K562 (cell line): Measurements from ENCODE around the gene STK25. TPM values are rescaled to one million over a fixed set of nuclear protein-coding genes. Genes with fewer than 3 reads are reported as not detected.
A peak's percentile ranks its signal among the peaks of the same experiment; 100 is the strongest.

Experiments used
- ATAC-seq: fragments of 200-7000 bp; cut with Tn5 transposase; 3 replicates; pipeline ENCODE4 v1.9.1; 2020; ENCODE audit warnings: moderate library complexity
- BruUV-seq: library from RNA; stranded (reverse); fragments of 400-500 nt; replicated peaks from 2 replicates; lab custom pipeline; 2021; lab: Mats Ljungman, UMichigan
- CTCF ChIA-PET: fragments of 300-600 bp; formaldehyde crosslinking; extraction: SDS; loops from one replicate; lab custom pipeline; 2021; ENCODE audit warnings: low intra/inter-chr PET ratio; lab: Yijun Ruan, JAX
- POLR2A ChIA-PET: fragments of 300-600, 350-650 bp; sonication (Branson Sonifier 250); formaldehyde crosslinking; extraction: SDS; loops from one replicate; lab custom pipeline; 2021; ENCODE audit warnings: antibody characterized with exemption, inconsistent platforms; lab: Yijun Ruan, JAX
- DNase-seq, 4 experiments: peaks; one replicate each; pipeline versions ENCODE4 v3.0.0 to v3.0.0-alpha.2; 2011 to 2018; ENCODE audit warnings: low spot score in 3 of 4, mixed read lengths in 3 of 4; ENCODE audit errors: extremely low read depth in 1 of 4
- FAIRE-seq: peaks from 2 replicates; lab custom pipeline; 2011; peaks lifted over from hg19 to GRCh38; lab: Jason Lieb, UNC
- H2AFZ ChIP-seq: 2 replicates; pipeline ENCODE4 v1.6.0; 2011; ENCODE audit warnings: low read depth, low read length, control low read depth, inconsistent platforms
- H3K27ac ChIP-seq: fragments of 200-600 bp; 3 replicates; pipeline ENCODE4 v1.8.0; 2011; ENCODE audit warnings: low read depth, mild to moderate bottlenecking, control low read depth, inconsistent platforms, low read length, moderate library complexity, mixed read lengths; ENCODE audit errors: extremely low read depth
- H3K27me3 ChIP-seq, 2 experiments: fragments of 300-600 bp in 1 of 2; 2 replicates in 1 of 2; 3 replicates in 1 of 2; pipeline versions ENCODE4 v1.6.0 to v1.8.0; 2011; ENCODE audit warnings: inconsistent platforms in 2 of 2, low read length in 2 of 2, mild to moderate bottlenecking in 1 of 2, mixed read lengths in 1 of 2, moderate library complexity in 1 of 2; ENCODE audit not compliant: control insufficient read depth in 2 of 2, insufficient read depth in 2 of 2
- H3K36me3 ChIP-seq: fragments of 300-600 bp; 3 replicates; pipeline ENCODE4 v1.8.0; 2011; ENCODE audit warnings: mild to moderate bottlenecking, low read length, inconsistent platforms; ENCODE audit not compliant: control insufficient read depth, insufficient read depth
- H3K4me1 ChIP-seq, 2 experiments: fragments of 200-600 bp in 1 of 2; replicated peaks in 1 of 2; 2 replicates in 1 of 2; 3 replicates in 1 of 2; pipeline versions ENCODE4 v1.5.1 to v1.8.0; 2011; ENCODE audit warnings: inconsistent platforms in 2 of 2, low read length in 2 of 2, mild to moderate bottlenecking in 1 of 2, mixed read lengths in 1 of 2, moderate library complexity in 1 of 2; ENCODE audit not compliant: control insufficient read depth in 2 of 2, insufficient read depth in 2 of 2
- H3K4me2 ChIP-seq: 2 replicates; pipeline ENCODE4 v1.6.1; 2011; ENCODE audit warnings: low read length, control low read depth, inconsistent platforms, mixed read lengths; ENCODE audit not compliant: insufficient read depth
- H3K4me3 ChIP-seq: fragments of 200-600 bp; sonication (generic), shearing (Covaris generic); 2 replicates; pipeline ENCODE4 v1.5.1; 2016; ENCODE audit warnings: control low read depth, inconsistent platforms
- H3K79me2 ChIP-seq: fragments of 200-600 bp; 3 replicates; pipeline ENCODE4 v1.8.0; 2011; ENCODE audit warnings: low read length, inconsistent platforms; ENCODE audit not compliant: control insufficient read depth, insufficient read depth
- H3K9ac ChIP-seq, 2 experiments: 2 replicates each; pipeline versions ENCODE4 v1.6.0 to v1.6.1; 2011; ENCODE audit warnings: low read depth in 2 of 2, low read length in 2 of 2, control low read depth in 1 of 2, inconsistent platforms in 1 of 2, mild to moderate bottlenecking in 1 of 2, mixed read lengths in 1 of 2; ENCODE audit not compliant: insufficient read depth in 1 of 2
- H3K9me1 ChIP-seq: one replicate; pipeline ENCODE4 v1.6.0; 2011; ENCODE audit warnings: inconsistent platforms, mild to moderate bottlenecking, low read length, moderate library complexity; ENCODE audit not compliant: control insufficient read depth, insufficient read depth
- H3K9me3 ChIP-seq: replicated peaks from 2 replicates; pipeline ENCODE4 v1.5.1; 2011; ENCODE audit warnings: low read depth, low read length, inconsistent platforms; ENCODE audit not compliant: control insufficient read depth, insufficient read depth
- H4K20me1 ChIP-seq: replicated peaks from 2 replicates; pipeline ENCODE4 v1.6.1; 2011; ENCODE audit warnings: low read length, inconsistent platforms, mixed read lengths; ENCODE audit not compliant: control insufficient read depth, insufficient read depth
- ARHGAP35 ChIP-seq: fragments of 450-650 bp; IDR thresholded peaks from 2 replicates; pipeline ENCODE4 v1.6.1; 2018; ENCODE audit not compliant: partially characterized antibody
- CREM ChIP-seq: IDR thresholded peaks from 2 replicates; pipeline ENCODE4 v1.6.1; 2014; ENCODE audit warnings: antibody characterized with exemption, low read depth
- PCBP2 ChIP-seq: fragments of 200-400 bp; formaldehyde crosslinking; IDR thresholded peaks from 2 replicates; pipeline ENCODE4 v1.6.1; 2018; ENCODE audit warnings: low read length, low read depth, mild to moderate bottlenecking, moderate library complexity; ENCODE audit not compliant: poor library complexity, severe bottlenecking
- POLR2G ChIP-seq: fragments of 200-400 bp; formaldehyde crosslinking; IDR thresholded peaks from 2 replicates; pipeline ENCODE4 v1.6.1; 2017; ENCODE audit warnings: low read depth, mild to moderate bottlenecking, antibody characterized with exemption, low read length, moderate library complexity
- RB1 ChIP-seq: fragments of 450-650 bp; IDR thresholded peaks from 2 replicates; pipeline ENCODE4 v1.6.1; 2017; ENCODE audit warnings: low read depth, mild to moderate bottlenecking
- SMARCA4 ChIP-seq: fragments of 450-650 bp; IDR thresholded peaks from 2 replicates; pipeline ENCODE4 v1.6.1; 2016
- ZBTB33 ChIP-seq: sonication (generic); formaldehyde crosslinking; IDR thresholded peaks from 2 replicates; pipeline ENCODE4 v1.8.1; 2023; ENCODE audit warnings: mild to moderate bottlenecking, missing genetic modification reagents
- WGBS: fragments of 100-300 bp; shearing (Covaris generic); methylation state at CpG from one replicate; pipeline ENCODE4 v1.1.6; 2016; ENCODE audit warnings: low coverage, mixed read lengths; ENCODE audit not compliant: insufficient coverage; ENCODE audit errors: missing lambda C conversion rate; 5-methylcytosine and 5-hydroxymethylcytosine counted together
- in situ Hi-C: fragments of 300-500 bp; cut with MboI; formaldehyde crosslinking; loops from 4 replicates; pipeline ENCODE4 v1.15.0; 2018; ENCODE audit warnings: inconsistent platforms, mixed read lengths
- intact Hi-C: fragments of 100-400 bp; cut with micrococcal nuclease; formaldehyde crosslinking; loops from 2 replicates; pipeline ENCODE4 v1.14.2; 2022
- polyA plus RNA-seq, 8 experiments: library from polyadenylated mRNA; depleted of rRNA in 4 of 8; stranded (reverse) in 5 of 8; unstranded in 3 of 8; fragments of >200 nt; fragmentation: Nextera tagmentation in 2 of 8; fragmentation: Illumina TruSeq in 1 of 8; extraction: Ambion mirVana in 2 of 8; extraction: Trizol in 1 of 8; gene quantifications; 2 replicates each; pipeline versions ENCODE4 v1.2.1 to v1.2.3, GENCODE V29; 2011 to 2014; ENCODE audit warnings: inconsistent platforms in 1 of 8, missing spikeins in 1 of 8
- total RNA-seq, 7 experiments: library from RNA; depleted of rRNA in 6 of 7; stranded (reverse); fragments of >200 nt in 6 of 7; fragmentation: Illumina TruSeq in 2 of 7; extraction: Trizol in 2 of 7; gene quantifications; 2 replicates each; pipeline versions ENCODE4 v1.2.1 to v1.2.3, GENCODE V29; 2011 to 2021; ENCODE audit warnings: low replicate concordance in 1 of 7

The STK25 gene
- total and polyA plus RNA-seq, 9 of the 15 experiments (the other 6 are each of a cell fraction or from before 2014, with no cell fraction given) = 5.4 to 177 (median 116) TPM

GRCh38 chr2:241496003-241496707 is 12.2 kb downstream of the STK25 start:
- CTCF ChIA-PET = no interaction called here
- no peaks in the 10 kb centered on the region for H3K9me1 ChIP-seq
- in situ Hi-C loops (no loop called here), intact Hi-C loops (no loop called here)
- no peak overlapping the region for H3K4me3 ChIP-seq
- peaks cover 0 to 22% of the 10 kb centered on the region in 2 experiments; a peak in 2 of 5 replicates for H3K4me1 ChIP-seq
- H3K79me2 ChIP-seq = no peaks in the 10 kb centered on the region; the same call in 2 of the 3 replicates
- TF ChIP-seq POLR2G = peak; percentile 33; the same call in 1 of the 2 replicates
- no peak for TF ChIP-seq RB1
- H4K20me1 ChIP-seq = no peaks in the 10 kb centered on the region
- no peak overlapping the region for H2AFZ ChIP-seq
- ATAC-seq = no peak
- no peak for FAIRE-seq
- H3K4me2 ChIP-seq = no peak overlapping the region
- no peaks in the 10 kb centered on the region for H3K9me3 ChIP-seq
- no TSS peak for BruUV-seq
- H3K36me3 ChIP-seq = peaks cover 78% of the 10 kb centered on the region; the same call in 2 of the 3 replicates
- no peak overlapping the region; a peak in 1 of 4 replicates for H3K9ac ChIP-seq
- H3K27me3 ChIP-seq = no peaks in the 10 kb centered on the region
- no peak for DNase-seq
- no peak overlapping the region for H3K27ac ChIP-seq
- 92% methylated on average over 5 of the region's 28 CpGs for WGBS
- POLR2A ChIA-PET = no interaction called here

DNA sequence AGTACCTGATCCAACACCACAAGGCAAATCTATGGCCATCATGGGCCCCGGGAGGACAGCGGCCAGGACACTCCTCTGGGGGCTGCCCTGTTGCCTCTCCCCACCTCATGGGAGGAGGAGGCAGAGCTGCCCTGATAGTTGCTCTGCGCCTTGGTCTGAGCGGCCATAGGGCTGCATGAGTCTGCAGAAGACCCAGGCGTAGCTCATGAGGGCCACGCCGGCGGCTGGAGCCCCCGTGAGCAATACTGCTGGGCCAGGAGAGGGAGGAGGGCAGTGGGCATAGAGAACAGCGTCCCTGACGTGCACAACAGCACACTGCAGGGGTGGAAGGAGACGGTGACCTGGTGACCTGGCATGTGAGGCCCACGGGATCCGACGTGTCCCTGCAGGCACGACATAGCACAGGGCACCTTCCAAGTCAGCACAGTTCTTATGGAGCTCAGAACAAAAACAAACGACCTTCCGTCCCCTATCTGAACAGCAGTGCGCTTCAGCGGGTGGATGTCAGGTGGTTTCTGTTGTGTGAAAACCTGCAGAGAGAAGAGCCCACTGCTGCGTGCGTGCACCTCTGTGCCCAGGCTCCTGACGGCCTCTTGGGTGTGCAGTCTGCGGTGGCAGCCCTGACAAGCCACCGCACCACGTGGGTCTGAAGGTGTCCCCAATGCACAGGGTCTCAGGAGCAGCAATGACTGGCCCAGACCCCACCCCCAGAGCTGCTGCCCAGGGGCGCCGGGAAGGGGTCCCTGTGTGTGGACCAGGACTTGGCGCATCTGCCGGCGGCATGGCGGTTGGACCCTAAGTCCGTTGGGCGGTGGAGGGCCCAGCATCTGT is 13.0 kb downstream of the STK25 start:
- H2AFZ ChIP-seq = no peak overlapping the region
- intact Hi-C loops = no loop called here
- no peak overlapping the region; a peak in 1 of 4 replicates for H3K9ac ChIP-seq
- ATAC-seq (no peak), FAIRE-seq (no peak), DNase-seq (no peak)
- ChIA-PET CTCF (no interaction called here), POLR2A (interaction anchor here (0.6 kb wide), 1 partner anchor 9 kb away, joined by 3 read pairs; no protein-coding TSS in a partner anchor)
- WGBS = 87% methylated on average over 20 of the region's 34 CpGs
- no peaks in the 10 kb centered on the region for H3K9me3 ChIP-seq
- no peaks in the 10 kb centered on the region; the same call in 2 of the 3 replicates for H3K79me2 ChIP-seq
- H3K27ac ChIP-seq = no peak overlapping the region
- H3K9me1 ChIP-seq = peaks cover 1% of the 10 kb centered on the region
- H4K20me1 ChIP-seq = no peaks in the 10 kb centered on the region
- no peak overlapping the region for H3K4me2 ChIP-seq
- no peak overlapping the region for H3K4me3 ChIP-seq
- in situ Hi-C loops = no loop called here
- BruUV-seq = TSS peak; percentile 23
- no peaks in the 10 kb centered on the region for H3K27me3 ChIP-seq
- peaks cover 6 to 30% of the 10 kb centered on the region in 2 experiments; a peak in 4 of 5 replicates for H3K4me1 ChIP-seq
- peaks cover 71% of the 10 kb centered on the region; the same call in 2 of the 3 replicates for H3K36me3 ChIP-seq
- no peak for TF ChIP-seq CREM
- TF ChIP-seq ZBTB33 = peak; percentile 20; the same call in 1 of the 2 replicates
- no peak for TF ChIP-seq RB1
- no peak for TF ChIP-seq SMARCA4
- no peak for TF ChIP-seq ARHGAP35
- TF ChIP-seq PCBP2 = no peak
